Measurements from ENCODE around the gene AGAP3.
A peak's percentile ranks its signal among the peaks of the same experiment; 100 is the strongest.

AGAP3 gene

DNA sequence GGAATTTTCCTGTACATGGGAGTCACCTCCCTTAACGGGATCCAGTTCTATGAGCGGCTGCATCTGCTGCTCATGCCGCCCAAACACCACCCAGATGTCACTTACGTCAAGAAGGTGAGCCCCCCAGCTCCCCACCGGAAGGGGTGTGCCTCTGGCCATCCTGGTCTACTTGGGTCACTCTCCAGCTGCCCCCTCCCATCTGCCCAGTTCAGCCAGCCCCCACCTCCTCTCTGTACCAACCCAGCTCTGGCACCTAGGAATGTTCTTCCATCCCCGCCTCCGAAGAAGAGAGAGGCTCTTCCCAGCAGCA, 10.7 kb upstream of the AGAP3 start:
- Histone ChIP-seq H3K36me3 (replicated peaks in 1 of 2; ENCODE audit: control insufficient read depth in 2 of 2, insufficient read depth in 2 of 2, low read length in 2 of 2) (peaks cover 36 to 86% of the 10 kb centered on the region in 2 donors), H3K4me3 (ENCODE audit: low read length in 2 of 2) (peak overlapping the region in 1 of 2 donors; percentile 32), H3K4me2 (ENCODE audit: insufficient read depth, low read length, poor library complexity, severe bottlenecking) (peak overlapping the region; percentile 11), H3K27ac (replicated peaks; ENCODE audit: low read length) (no peak overlapping the region), H3K4ac (ENCODE audit: low read length) (no peak overlapping the region), H3K18ac (ENCODE audit: low read length) (no peak overlapping the region), H4K91ac (ENCODE audit: low read depth, low read length, poor library complexity) (no peak overlapping the region), H2AK5ac (ENCODE audit: low read depth, low read length) (no peak overlapping the region), H2BK5ac (ENCODE audit: low read length) (peak overlapping the region; percentile 53), H3K4me1 (ENCODE audit: control insufficient read depth in 2 of 2, insufficient read depth in 1 of 2, low read depth in 1 of 2, low read length in 2 of 2) (peaks cover 12 to 14% of the 10 kb centered on the region in 2 donors), H3K79me1 (ENCODE audit: low read depth, low read length) (peaks cover 12% of the 10 kb centered on the region), H3K14ac (ENCODE audit: low read length) (no peak overlapping the region), H3K27me3 (ENCODE audit: control insufficient read depth in 3 of 3, insufficient read depth in 3 of 3, low read depth in 1 of 3, low read length in 3 of 3) (no peaks in the 10 kb centered on the region), H4K8ac (ENCODE audit: low read depth, low read length) (no peak overlapping the region), H2BK120ac (ENCODE audit: low read depth, low read length) (no peak overlapping the region), H3K9me3 (replicated peaks in 1 of 2; ENCODE audit: control insufficient read depth in 2 of 2, insufficient read depth in 1 of 2, low read depth in 1 of 2, low read length in 2 of 2) (peaks cover 0 to 3% of the 10 kb centered on the region in 2 donors), H2BK15ac (ENCODE audit: low read length) (no peak overlapping the region), H3K23ac (ENCODE audit: low read depth, low read length, poor library complexity) (peak overlapping the region; percentile 89), H3K9ac (ENCODE audit: low read depth, low read length, poor library complexity) (no peak overlapping the region), H2AFZ (ENCODE audit: low read length) (no peak overlapping the region), H2BK12ac (ENCODE audit: low read length) (no peak overlapping the region)
- DNase-seq (ENCODE audit: low spot score), result no peak
- no CpG with 5 or more reads among the region's 7 CpGs for WGBS, 2 donors (ENCODE audit: extremely low coverage in 2 of 2, insufficient read length in 2 of 2, insufficient replicate concordance in 1 of 2)

DNA sequence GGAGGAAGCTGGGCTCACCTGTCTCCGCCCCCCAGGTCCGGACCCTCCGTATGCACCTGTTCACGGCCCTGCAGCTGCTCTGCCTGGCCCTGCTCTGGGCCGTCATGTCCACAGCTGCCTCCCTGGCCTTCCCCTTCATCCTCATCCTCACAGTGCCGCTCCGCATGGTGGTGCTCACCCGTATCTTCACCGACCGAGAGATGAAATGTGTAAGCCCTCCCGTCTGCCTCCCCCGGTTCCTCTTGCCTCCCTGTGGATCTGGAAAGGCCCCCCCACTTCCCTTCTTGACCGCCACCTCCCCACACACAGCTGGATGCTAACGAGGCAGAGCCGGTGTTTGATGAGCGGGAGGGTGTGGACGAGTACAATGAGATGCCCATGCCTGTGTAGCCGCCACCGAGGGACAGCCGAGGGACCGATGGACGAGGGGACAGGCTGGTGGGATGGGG, 10.3 kb upstream of the AGAP3 start:
- Histone ChIP-seq H3K4me3 (ENCODE audit: low read length in 2 of 2) (peak overlapping the region in 1 of 2 donors; percentile 32), H3K14ac (ENCODE audit: low read length) (no peak overlapping the region), H3K79me1 (ENCODE audit: low read depth, low read length) (peaks cover 12% of the 10 kb centered on the region), H4K91ac (ENCODE audit: low read depth, low read length, poor library complexity) (no peak overlapping the region), H3K9me3 (replicated peaks in 1 of 2; ENCODE audit: control insufficient read depth in 2 of 2, insufficient read depth in 1 of 2, low read depth in 1 of 2, low read length in 2 of 2) (peaks cover 0 to 3% of the 10 kb centered on the region in 2 donors), H3K4me1 (ENCODE audit: control insufficient read depth in 2 of 2, insufficient read depth in 1 of 2, low read depth in 1 of 2, low read length in 2 of 2) (peaks cover 13 to 17% of the 10 kb centered on the region in 2 donors), H2BK5ac (ENCODE audit: low read length) (peak overlapping the region; percentile 53), H2BK120ac (ENCODE audit: low read depth, low read length) (no peak overlapping the region), H3K36me3 (replicated peaks in 1 of 2; ENCODE audit: control insufficient read depth in 2 of 2, insufficient read depth in 2 of 2, low read length in 2 of 2) (peaks cover 33 to 82% of the 10 kb centered on the region in 2 donors), H2BK15ac (ENCODE audit: low read length) (no peak overlapping the region), H3K27me3 (ENCODE audit: control insufficient read depth in 3 of 3, insufficient read depth in 3 of 3, low read depth in 1 of 3, low read length in 3 of 3) (no peaks in the 10 kb centered on the region), H4K8ac (ENCODE audit: low read depth, low read length) (no peak overlapping the region), H2AK5ac (ENCODE audit: low read depth, low read length) (no peak overlapping the region), H3K27ac (replicated peaks; ENCODE audit: low read length) (no peak overlapping the region), H3K23ac (ENCODE audit: low read depth, low read length, poor library complexity) (peak overlapping the region; percentile 89), H3K4me2 (ENCODE audit: insufficient read depth, low read length, poor library complexity, severe bottlenecking) (peak overlapping the region; percentile 11), H2BK12ac (ENCODE audit: low read length) (peak overlapping the region; percentile 58), H3K18ac (ENCODE audit: low read length) (no peak overlapping the region), H2AFZ (ENCODE audit: low read length) (no peak overlapping the region), H3K9ac (ENCODE audit: low read depth, low read length, poor library complexity) (no peak overlapping the region), H3K4ac (ENCODE audit: low read length) (no peak overlapping the region)
- WGBS, 2 donors (ENCODE audit: extremely low coverage in 2 of 2, insufficient read length in 2 of 2, insufficient replicate concordance in 1 of 2), result no CpG with 5 or more reads among the region's 22 CpGs
- no peak for DNase-seq (ENCODE audit: low spot score)

DNA sequence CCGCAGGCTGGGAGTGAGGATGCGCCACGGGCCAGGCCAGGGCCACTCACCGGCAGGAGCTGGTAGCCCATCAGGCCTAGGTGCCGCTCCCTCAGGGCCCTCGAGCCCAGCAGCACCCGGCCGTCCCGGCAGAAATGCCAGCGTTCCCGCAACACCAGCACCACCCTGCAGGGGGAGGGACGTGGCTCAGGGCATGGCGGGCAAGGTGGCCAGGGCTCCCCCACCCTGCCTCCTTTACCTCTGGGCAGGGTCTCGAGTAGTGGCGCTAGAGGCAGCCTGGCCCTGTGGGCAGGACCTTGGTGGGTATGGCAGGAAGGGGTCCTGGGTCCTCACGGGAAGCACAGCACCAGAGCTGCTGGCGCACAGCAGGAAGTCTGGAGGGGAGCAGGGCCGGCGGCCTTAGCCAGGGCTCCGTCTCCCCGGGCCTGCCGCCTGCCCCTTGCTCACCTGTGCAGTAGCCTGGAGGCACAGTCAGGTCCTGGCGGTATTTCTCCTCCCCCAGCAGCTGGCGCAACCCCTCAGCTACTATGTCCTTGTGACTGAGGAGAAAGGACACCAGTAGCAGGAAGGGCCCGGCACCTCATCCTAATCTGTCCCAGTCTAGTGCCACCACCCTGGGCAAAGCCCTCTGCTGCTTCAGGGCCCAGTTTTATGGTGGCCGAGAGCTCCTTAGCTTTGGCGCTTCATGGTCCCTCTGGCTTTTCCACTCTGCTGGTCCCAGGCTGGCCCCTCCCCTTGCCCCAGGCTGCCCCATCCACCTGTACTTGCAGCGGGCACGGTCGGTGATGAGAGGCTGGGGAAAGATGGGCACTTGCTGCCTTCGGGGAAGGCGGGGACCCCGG, 9.2 kb upstream of the AGAP3 start:
- peak overlapping the region; percentile 28 for H3K18ac ChIP-seq (ENCODE audit: low read length)
- H3K4me1 ChIP-seq (ENCODE audit: control insufficient read depth in 2 of 2, insufficient read depth in 1 of 2, low read depth in 1 of 2, low read length in 2 of 2), result peaks cover 18 to 24% of the 10 kb centered on the region in 2 donors
- peaks cover 0 to 3% of the 10 kb centered on the region in 2 donors for H3K9me3 ChIP-seq (replicated peaks in 1 of 2; ENCODE audit: control insufficient read depth in 2 of 2, insufficient read depth in 1 of 2, low read depth in 1 of 2, low read length in 2 of 2)
- no peak overlapping the region for H3K4me2 ChIP-seq (ENCODE audit: insufficient read depth, low read length, poor library complexity, severe bottlenecking)
- H3K79me1 ChIP-seq (ENCODE audit: low read depth, low read length), result peaks cover 15% of the 10 kb centered on the region
- peaks cover 26 to 79% of the 10 kb centered on the region in 2 donors for H3K36me3 ChIP-seq (replicated peaks in 1 of 2; ENCODE audit: control insufficient read depth in 2 of 2, insufficient read depth in 2 of 2, low read length in 2 of 2)
- peak overlapping the region; percentile 2 for H2BK12ac ChIP-seq (ENCODE audit: low read length)
- DNase-seq (ENCODE audit: low spot score), result no peak
- H3K27ac ChIP-seq (replicated peaks; ENCODE audit: low read length), result no peak overlapping the region
- H2BK5ac ChIP-seq (ENCODE audit: low read length), result peak overlapping the region; percentile 66
- WGBS, 2 donors (ENCODE audit: extremely low coverage in 2 of 2, insufficient read length in 2 of 2, insufficient replicate concordance in 1 of 2), result no CpG with 5 or more reads among the region's 33 CpGs
- H3K27me3 ChIP-seq (ENCODE audit: control insufficient read depth in 3 of 3, insufficient read depth in 3 of 3, low read depth in 1 of 3, low read length in 3 of 3), result no peaks in the 10 kb centered on the region
- no peak overlapping the region for H4K91ac ChIP-seq (ENCODE audit: low read depth, low read length, poor library complexity)
- H3K4ac ChIP-seq (ENCODE audit: low read length), result no peak overlapping the region
- no peak overlapping the region for H3K14ac ChIP-seq (ENCODE audit: low read length)
- no peak overlapping the region for H2BK15ac ChIP-seq (ENCODE audit: low read length)
- H3K23ac ChIP-seq (ENCODE audit: low read depth, low read length, poor library complexity), result peak overlapping the region; percentile 95
- no peak overlapping the region for H2AFZ ChIP-seq (ENCODE audit: low read length)
- peak overlapping the region; percentile 60 for H3K9ac ChIP-seq (ENCODE audit: low read depth, low read length, poor library complexity)
- peak overlapping the region in 1 of 2 donors; percentile 54 for H3K4me3 ChIP-seq (ENCODE audit: low read length in 2 of 2)
- peak overlapping the region; percentile 65 for H4K8ac ChIP-seq (ENCODE audit: low read depth, low read length)
- H2AK5ac ChIP-seq (ENCODE audit: low read depth, low read length), result no peak overlapping the region
- H2BK120ac ChIP-seq (ENCODE audit: low read depth, low read length), result no peak overlapping the region

DNA sequence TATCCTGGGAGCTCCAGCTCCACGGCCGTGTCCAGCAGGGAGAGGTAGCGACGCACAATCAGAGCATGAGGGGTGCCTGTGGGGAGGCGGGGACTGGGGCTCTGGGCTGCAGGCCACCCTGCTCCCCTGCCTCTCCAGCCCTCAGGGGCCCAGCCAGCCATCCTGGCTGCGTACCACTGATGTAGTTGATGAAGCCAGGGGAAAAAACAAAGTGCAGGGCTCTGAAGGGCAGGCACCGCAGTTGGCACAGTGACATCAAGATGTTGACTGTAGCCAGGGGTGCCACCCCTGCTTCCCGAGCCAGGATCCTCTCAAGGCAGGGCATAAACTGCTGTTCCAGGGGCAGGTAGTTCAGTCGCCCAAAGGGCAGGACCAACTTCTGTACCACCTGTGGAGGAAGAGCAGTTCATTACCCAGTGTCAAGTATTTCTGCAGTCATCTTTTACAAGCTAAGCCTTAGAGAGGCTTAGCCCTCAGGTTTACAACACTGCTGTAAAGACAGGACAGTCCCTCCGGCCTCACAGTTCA, 8.5 kb upstream of the AGAP3 start:
- Histone ChIP-seq H3K79me1 (ENCODE audit: low read depth, low read length) (peaks cover 19% of the 10 kb centered on the region), H3K4me1 (ENCODE audit: control insufficient read depth in 2 of 2, insufficient read depth in 1 of 2, low read depth in 1 of 2, low read length in 2 of 2) (peaks cover 24 to 30% of the 10 kb centered on the region in 2 donors), H3K14ac (ENCODE audit: low read length) (no peak overlapping the region), H3K9ac (ENCODE audit: low read depth, low read length, poor library complexity) (no peak overlapping the region), H3K27ac (replicated peaks; ENCODE audit: low read length) (no peak overlapping the region), H3K4me2 (ENCODE audit: insufficient read depth, low read length, poor library complexity, severe bottlenecking) (no peak overlapping the region), H2BK12ac (ENCODE audit: low read length) (no peak overlapping the region), H2AFZ (ENCODE audit: low read length) (no peak overlapping the region), H3K9me3 (replicated peaks in 1 of 2; ENCODE audit: control insufficient read depth in 2 of 2, insufficient read depth in 1 of 2, low read depth in 1 of 2, low read length in 2 of 2) (peaks cover 0 to 3% of the 10 kb centered on the region in 2 donors), H2AK5ac (ENCODE audit: low read depth, low read length) (no peak overlapping the region), H3K18ac (ENCODE audit: low read length) (no peak overlapping the region), H2BK5ac (ENCODE audit: low read length) (no peak overlapping the region), H3K36me3 (replicated peaks in 1 of 2; ENCODE audit: control insufficient read depth in 2 of 2, insufficient read depth in 2 of 2, low read length in 2 of 2) (peaks cover 26 to 74% of the 10 kb centered on the region in 2 donors), H2BK120ac (ENCODE audit: low read depth, low read length) (no peak overlapping the region), H3K27me3 (ENCODE audit: control insufficient read depth in 3 of 3, insufficient read depth in 3 of 3, low read depth in 1 of 3, low read length in 3 of 3) (no peaks in the 10 kb centered on the region), H3K4me3 (ENCODE audit: low read length in 2 of 2) (no peak overlapping the region), H4K8ac (ENCODE audit: low read depth, low read length) (peak overlapping the region; percentile 65), H3K23ac (ENCODE audit: low read depth, low read length, poor library complexity) (peak overlapping the region; percentile 95), H4K91ac (ENCODE audit: low read depth, low read length, poor library complexity) (no peak overlapping the region), H3K4ac (ENCODE audit: low read length) (no peak overlapping the region), H2BK15ac (ENCODE audit: low read length) (no peak overlapping the region)
- no peak for DNase-seq (ENCODE audit: low spot score)
- no CpG with 5 or more reads among the region's 10 CpGs for WGBS, 2 donors (ENCODE audit: extremely low coverage in 2 of 2, insufficient read length in 2 of 2, insufficient replicate concordance in 1 of 2)

Data from neuronal stem cell (in vitro differentiated cells).